Effector CD4-positive, alpha-beta T cell (primary cell): ENCODE measurements around the gene TULP3.

ENCODE experiments used
- DNase-seq: peaks from one replicate; pipeline ENCODE4 v3.0.0-alpha.2; 2020

The TULP3 gene

GRCh38 chr12:2936301-2936700, 45.6 kb downstream of the TULP3 start:
- no peak for DNase-seq

GRCh38 chr12:2937500-2937899, 46.8 kb downstream of the TULP3 start:
- DNase-seq: no peak

- no peak for DNase-seq
These were observed 48.5 kb downstream of the TULP3 start for GRCh38 chr12:2939191-2939590.

GRCh38 chr12:2940564-2940963, 49.9 kb downstream of the TULP3 start:
- DNase-seq: no peak

- no peak for DNase-seq
These were observed 50.8 kb downstream of the TULP3 start for GRCh38 chr12:2941524-2941923.

- peak; percentile 14 for DNase-seq
These were observed 53.8 kb downstream of the TULP3 start for GRCh38 chr12:2944401-2945047.

- DNase-seq: no peak
These were observed 58.7 kb downstream of the TULP3 start for GRCh38 chr12:2949411-2949810.

GRCh38 chr12:2955888-2956287, 65.2 kb downstream of the TULP3 start:
- no peak for DNase-seq

GRCh38 chr12:2957816-2958431, 67.2 kb downstream of the TULP3 start:
- DNase-seq: no peak

GRCh38 chr12:2958432-2959191, 67.9 kb downstream of the TULP3 start:
- no peak for DNase-seq

- no peak for DNase-seq
These were observed 68.5 kb downstream of the TULP3 start, which contains the start of gene TEAD4 for GRCh38 chr12:2959192-2959504. TSS of gene TEAD4 (plus strand) at chr12:2959397.

GRCh38 chr12:2959505-2960389, 69.1 kb downstream of the TULP3 start:
- no peak for DNase-seq

- no peak for DNase-seq
These were observed 69.8 kb downstream of the TULP3 start for GRCh38 chr12:2960390-2960956.

- DNase-seq: no peak
These were observed 70.4 kb downstream of the TULP3 start for GRCh38 chr12:2960996-2961616.

GRCh38 chr12:2961705-2962104, 71.0 kb downstream of the TULP3 start:
- no peak for DNase-seq

GRCh38 chr12:2963154-2963759, 72.6 kb downstream of the TULP3 start:
- no peak for DNase-seq

- no peak for DNase-seq
These were observed 73.1 kb downstream of the TULP3 start for GRCh38 chr12:2963760-2964292.

- no peak for DNase-seq
These were observed 77.0 kb downstream of the TULP3 start for GRCh38 chr12:2967651-2968050.

- DNase-seq: no peak
These were observed 80.1 kb downstream of the TULP3 start for GRCh38 chr12:2970744-2971143.

GRCh38 chr12:2973566-2973965, 82.9 kb downstream of the TULP3 start:
- no peak for DNase-seq

GRCh38 chr12:2974560-2974971, 83.9 kb downstream of the TULP3 start:
- no peak for DNase-seq

GRCh38 chr12:2976581-2976996, 85.9 kb downstream of the TULP3 start:
- DNase-seq: no peak
